ENCODE results near the gene CFAP69.

GRCh38 chr7:90337106-90337505 lies 92.1 kb downstream of the CFAP69 start:
- TF ChIP-seq PATZ1 (CRISPR knock-in tag; IDR thresholded peaks at IDR 0.05; ENCODE audit: borderline replicate concordance) (no peak), ZFP30 (CRISPR knock-in tag; IDR thresholded peaks at IDR 0.05) (no peak), ARNTL (CRISPR knock-in tag; IDR thresholded peaks at IDR 0.05; ENCODE audit: borderline replicate concordance, low read depth) (no peak), POU6F1 (CRISPR knock-in tag; IDR thresholded peaks at IDR 0.05; ENCODE audit: borderline replicate concordance, low read depth) (no peak), CREB5 (CRISPR knock-in tag; IDR thresholded peaks at IDR 0.05; ENCODE audit: low read depth) (no peak), TOX (CRISPR knock-in tag; IDR thresholded peaks at IDR 0.05; ENCODE audit: borderline replicate concordance) (no peak), OSR1 (CRISPR knock-in tag; IDR thresholded peaks at IDR 0.05) (no peak), TSHZ2 (CRISPR knock-in tag; IDR thresholded peaks at IDR 0.05) (no peak), GLIS3 (CRISPR knock-in tag; IDR thresholded peaks at IDR 0.05) (no peak)

All from SK-N-SH treated with all-trans-retinoic acid at 6 μM for 48 hours (cell line).